NCI-H2227 (cell line): ENCODE results near the gene ESRP2.

Experiments used
- DNase-seq: peaks from one replicate; lab custom pipeline; 2025; ENCODE audit not compliant: unreplicated experiment; lab: John Stamatoyannopoulos, UW

ESRP2 gene

DNA sequence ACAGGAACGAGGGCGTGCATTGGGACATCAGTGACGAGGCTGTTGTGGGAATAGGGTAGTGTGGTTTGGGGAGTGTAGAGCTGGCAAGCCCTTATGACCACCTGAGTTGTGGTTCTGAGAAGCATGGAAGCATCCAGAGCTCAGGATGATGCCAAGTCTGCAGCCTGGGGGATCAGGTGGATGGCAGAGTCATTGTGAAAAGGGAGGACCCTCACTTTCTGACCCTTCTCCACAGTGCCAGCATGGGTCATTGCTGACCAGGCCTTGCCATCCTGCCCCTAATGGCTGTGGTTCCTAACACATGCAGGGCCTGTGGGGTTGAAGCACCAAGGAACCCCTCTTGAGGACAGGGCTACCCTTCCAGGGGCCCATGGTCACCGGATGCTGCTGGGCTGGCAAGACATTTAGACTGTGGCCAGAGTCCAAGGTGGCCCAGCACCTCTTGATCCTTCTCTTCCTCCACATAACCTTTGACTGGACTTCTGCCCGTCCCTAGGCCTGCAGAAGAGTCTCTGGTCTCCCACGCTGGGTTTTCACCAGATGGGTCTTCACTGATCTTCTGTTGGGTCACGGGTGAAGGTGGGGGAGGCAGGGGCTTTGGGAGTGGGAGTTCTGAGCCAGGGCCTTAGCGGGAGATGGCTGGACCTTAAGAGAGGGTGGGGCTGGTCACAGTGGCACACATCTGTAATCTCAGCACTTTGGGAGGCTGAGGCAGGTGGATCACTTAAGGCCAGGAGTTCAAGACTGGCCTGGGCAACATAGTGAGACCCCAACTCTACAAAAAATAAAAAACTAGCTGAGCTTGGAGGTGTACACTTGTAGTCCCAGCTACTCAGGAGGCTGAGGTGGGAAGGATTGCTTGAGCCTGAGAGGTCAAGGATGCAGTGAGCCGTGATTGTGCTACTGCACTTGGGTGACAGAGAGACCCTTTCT, 7.3 kb upstream of the ESRP2 start:
- DNase-seq = no peak

DNA sequence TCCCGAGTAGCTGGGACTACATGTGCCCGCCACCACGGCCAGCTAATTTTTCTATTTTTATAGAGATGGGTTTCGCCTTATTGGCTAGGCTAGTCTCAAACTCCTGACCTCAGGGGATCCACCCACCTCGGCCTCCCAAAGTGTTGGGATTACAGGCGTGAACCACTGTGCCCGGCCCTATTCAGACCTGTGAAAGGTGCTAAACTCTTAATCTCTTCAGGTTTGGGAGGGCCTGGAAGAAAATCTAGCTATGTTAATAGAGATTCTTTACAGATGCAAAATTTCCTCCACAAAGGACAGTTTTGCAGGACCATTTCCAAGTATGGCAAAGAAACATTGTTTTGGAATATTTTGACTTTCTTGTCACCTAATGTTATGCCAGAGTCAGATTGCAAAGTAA, 6.2 kb upstream of the ESRP2 start:
- no peak for DNase-seq

DNA sequence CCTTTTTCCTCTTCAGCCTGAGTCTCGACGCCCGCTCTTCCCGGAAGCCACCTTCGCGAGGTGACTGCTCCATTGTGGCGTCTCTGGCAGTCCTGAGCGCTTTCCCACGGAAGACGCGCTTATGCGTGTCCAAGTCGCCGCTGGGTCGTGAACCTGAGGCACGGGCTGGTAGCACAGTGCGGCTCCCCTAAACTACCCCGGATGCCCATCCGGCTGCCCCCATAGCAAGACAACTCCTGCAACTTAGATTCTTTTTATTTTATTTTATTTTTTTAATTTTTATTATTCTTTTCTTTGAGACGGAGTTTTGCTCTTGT, 2.1 kb upstream of the ESRP2 start:
- DNase-seq = no peak

DNA sequence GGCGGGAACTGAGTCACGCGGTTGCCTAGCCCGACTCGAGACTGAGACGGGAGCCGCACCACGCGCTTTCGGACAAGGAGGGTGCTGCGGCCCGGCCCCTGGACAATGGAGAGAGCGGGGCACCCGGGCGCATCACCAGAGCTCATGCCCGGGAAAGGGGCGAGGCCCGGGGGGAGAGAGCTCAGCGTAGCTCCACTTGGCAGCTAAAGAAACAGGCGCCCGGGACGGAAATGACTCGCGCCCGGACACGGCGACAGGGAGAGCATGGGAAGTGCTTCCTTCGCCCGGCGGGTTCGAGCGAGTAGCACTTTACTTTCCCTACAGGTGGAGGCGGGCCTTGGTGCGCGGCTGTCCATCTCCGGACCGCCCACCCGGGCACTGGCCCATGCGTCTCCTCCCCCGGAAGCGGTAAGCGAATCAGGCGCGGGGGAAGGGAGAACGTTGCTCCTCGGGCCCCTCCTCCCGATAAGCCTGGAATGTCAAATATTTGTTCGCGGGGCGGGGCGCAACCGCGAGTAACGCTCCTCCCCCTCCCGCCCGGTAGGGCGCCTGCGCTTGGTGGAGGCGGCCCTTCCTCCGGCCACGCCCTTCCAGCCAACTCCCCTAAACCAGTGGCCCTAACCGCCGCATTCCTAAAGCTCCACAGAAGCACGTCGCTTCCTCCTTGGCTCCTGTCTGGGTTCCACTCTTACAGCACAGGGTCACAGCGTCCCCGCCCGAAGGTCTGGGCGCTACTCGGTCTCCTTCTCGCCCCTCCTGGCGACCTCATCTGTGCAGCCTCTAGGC, 1.5 kb upstream of the ESRP2 start:
- peak; percentile 94 for DNase-seq

DNA sequence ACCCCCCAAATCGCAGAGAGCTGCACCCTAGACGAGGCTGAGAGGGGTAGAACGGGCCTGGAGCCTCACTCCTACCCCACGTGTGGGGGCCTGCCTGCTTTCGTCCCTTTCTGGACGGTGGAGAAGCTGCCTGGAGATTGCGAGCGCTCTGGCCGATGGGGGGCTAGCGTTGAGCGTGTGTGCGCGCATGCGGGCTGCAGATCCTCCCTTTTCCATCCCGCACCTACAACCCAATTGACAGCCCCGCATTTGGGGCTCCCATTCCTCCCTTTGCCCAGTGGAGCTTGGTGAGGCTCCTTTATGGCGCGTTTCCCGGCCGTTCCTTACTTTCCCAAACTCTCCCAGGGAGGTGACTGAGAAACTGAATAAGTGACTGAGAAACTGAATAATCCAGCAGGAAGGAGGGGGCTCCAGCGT, 907 bp upstream of the ESRP2 start:
- peak; percentile 44 for DNase-seq

DNA sequence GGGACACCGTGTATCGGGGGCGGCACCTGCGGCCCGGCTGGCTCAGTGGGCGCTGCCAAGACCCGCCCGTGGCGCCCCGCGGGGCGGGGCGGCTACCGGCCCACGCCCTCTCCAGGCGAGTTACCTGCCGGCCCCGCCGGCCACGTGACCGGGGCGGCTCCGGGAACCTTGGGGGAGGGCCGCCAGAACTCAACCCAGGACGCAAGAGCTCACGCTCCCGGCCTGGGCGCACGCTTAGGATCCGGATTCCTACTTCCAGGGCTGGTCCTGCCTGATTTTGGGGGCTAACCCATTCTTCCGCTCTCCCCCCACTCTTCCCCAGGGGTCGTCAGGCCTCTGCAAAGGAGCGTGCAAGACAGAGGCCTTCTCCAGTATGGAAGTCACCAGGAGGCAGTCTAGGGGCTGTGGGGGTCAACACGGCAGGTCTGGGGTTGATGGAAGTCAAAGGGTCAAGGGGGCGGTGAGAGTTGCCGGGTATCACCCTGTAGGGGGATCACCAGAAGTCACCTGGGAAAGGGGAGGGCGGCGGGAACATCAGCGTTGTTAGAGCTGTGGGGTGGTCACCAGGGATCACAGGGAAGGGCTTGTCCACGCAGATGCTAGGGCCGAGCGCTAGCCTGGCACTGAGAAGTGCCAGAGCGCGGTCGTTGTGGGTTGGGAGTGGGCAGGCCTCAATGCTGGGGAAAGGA, 354 bp upstream of the ESRP2 start:
- peak; percentile 18 for DNase-seq

DNA sequence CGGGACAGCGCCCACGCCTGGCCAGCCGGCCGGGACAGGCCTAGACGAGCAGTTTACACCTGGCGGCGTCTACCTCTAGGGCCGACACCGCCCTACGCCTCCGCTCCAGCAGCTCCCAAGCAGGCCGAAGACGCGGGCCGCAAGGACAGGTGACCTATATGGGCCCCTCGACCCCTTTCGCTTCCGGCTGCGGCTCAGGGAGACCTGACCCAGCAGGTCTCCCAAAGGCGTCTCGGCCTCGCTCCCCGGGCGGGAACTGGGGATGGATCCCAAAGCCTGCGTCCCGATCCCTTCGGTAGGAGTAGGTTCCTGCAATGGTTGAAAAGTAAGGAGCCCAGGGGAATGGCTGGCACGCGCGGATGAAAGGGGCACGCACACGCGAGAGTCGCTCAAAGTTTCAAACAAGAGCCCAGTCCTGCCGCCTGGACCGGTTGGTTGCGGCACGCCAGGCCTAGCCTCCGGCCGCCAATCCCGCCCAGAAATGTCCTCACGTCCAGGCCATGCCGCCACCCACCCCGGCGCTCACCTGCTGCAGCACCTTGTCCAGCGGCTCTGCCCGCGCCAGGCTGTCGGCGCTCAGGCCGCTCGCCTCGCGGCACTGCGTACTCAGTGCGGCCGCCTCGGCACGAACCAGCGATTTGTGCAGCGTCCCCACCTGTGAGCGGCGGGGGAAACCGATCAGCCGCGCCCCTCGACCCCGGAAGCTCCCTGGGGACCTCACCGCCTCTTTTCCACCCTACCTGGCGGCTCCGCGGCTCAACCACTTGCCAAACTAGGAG, 630 bp downstream of the ESRP2 start:
- DNase-seq = no peak

DNA sequence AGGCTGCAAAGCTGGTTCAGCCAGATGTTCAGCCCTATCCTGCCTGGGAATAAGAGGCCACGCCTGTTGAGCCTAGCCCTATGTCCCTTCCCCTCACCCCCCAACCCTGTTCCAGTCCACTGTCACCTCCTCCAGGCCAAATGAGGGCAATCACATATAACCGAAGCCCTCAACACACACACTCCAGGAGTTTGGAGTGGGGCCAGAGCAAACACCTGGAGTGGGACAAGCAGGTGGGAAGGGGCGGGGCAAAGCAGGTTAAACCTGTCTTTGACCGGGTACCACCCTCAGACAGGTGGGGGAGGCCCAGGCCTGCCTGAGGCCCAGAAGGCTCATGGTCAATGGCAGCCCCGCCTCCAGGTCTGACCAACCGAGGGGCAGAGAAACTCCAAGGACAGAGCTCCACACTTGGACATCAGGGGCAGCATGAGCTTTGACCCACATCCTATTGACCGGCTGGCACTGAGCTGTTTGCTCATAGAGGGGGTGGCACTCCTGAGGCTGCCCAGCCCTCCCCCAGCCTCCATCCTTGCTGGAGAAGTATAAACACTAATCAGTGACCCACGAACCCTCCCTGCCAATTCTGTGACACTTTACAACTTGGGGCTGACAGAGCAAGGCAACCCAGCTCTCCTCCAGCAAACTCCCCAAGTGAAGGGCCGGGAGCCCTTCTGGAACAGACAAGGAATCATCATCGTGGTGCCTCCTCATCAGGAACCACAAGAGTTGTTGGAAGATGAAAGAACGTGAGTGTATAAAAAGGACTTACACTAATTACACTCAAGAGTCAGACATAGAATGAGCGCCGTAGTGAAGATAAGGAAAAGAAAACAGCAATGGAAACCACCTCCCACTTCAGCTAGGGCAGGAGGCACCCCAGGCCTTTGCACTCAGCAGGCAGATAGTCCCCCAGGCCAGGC, 1.5 kb downstream of the ESRP2 start:
- DNase-seq = no peak

DNA sequence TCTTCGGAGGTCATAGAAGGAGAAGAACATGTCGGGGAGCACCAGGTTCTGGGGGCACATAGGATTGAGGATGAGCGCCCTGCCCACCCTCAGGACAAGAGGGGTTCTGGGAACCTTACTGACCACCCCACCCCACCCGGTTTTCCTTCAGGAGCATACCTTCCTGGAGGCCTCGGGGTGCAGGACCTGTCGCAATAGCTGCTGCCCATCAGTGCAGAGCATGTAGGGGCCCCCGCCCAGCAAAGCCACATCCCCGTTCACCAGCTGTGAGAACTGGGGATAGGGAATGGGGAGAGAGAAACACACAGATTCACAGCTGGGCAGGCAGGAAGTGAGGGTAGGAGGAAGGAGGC, 2.1 kb downstream of the ESRP2 start:
- no peak for DNase-seq

DNA sequence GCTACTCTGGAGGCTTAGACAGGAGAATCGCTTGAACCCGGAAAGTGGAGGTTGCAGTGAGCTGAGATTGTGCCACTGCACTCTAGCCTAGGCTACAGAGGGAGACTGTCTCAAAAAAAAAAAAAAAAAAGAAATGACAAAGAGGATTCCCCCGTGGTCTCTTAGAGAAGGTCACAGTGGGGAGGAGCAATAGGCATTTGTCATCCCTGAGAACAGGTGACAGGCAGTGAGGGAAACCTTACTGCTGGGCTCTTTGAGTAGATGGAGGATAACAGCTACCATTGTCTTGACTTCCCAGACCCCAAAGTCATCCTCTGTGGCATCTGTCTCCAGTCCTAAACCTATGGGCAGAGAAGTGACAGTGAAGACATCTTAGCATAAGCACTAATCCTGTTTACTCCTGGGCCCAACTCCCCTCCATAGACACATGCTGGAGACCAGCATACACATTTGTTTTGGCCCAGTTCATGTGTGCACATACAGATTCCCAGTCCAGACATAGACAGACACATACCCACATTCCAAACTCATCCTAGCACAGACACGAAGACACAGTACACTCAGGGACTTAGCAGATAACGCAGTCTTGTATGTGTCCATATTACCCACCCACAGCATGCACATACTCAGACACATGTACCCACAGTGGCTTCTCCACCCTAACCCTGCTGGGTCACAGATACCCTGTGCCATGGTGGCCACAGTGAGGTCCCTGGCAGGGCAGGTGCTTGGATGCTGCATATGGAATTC, 2.7 kb downstream of the ESRP2 start:
- DNase-seq = no peak

DNA sequence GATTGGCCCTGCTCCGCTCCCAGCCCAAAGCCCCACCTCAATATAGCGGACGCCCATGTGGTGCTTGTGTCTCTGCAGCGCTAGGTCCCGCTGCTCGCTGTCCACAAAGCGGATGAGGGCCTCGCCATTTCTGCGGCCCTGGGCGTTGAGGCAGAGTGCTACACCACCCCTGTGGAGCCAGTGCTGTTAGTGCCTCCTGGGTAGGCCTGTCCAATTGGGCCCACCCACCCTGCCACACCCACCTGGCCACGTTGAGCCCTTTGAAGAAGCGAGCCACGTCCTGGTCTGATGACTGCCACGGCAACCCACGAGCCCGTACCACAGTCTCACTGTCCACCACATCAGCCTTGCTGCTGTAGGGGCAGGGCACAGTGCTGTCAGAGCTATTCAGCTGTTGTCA, 3.6 kb downstream of the ESRP2 start:
- DNase-seq = no peak

DNA sequence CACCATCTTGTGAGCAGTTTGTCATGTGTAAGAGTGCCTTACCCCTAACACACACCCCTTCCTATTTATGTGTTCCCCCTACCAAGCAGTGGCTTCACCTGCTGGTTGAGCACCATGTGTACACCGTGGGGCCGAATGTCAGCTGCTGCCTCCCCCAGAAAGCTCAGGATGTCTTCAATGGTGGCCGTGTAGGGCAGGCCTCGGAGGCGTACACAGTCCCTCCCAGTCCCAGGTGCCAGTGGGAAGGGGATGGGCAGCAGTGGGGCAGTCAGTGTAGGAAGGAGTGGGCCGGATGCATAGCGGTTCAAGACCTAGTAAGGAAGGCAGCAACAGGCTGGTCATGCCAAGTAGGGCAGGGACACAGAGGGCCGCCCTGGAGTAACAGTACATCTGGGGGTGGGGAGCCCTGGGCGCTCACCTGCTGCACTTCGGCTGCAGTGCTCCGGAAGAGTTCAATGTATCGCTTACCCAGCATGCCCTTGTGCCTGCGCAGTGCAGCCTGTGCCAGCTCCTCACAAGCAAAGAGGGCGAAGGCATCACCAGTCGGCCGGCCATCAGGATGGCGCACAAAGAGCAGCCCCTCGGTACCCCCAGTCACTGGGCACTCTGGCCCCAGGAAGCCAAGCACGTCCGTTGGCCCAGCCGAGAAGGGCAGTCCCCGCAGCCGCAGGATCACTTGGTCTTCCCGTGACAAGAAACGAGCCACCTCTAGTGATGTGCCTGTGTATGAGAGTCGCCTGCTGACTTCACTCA, 4.4 kb downstream of the ESRP2 start:
- DNase-seq = no peak

DNA sequence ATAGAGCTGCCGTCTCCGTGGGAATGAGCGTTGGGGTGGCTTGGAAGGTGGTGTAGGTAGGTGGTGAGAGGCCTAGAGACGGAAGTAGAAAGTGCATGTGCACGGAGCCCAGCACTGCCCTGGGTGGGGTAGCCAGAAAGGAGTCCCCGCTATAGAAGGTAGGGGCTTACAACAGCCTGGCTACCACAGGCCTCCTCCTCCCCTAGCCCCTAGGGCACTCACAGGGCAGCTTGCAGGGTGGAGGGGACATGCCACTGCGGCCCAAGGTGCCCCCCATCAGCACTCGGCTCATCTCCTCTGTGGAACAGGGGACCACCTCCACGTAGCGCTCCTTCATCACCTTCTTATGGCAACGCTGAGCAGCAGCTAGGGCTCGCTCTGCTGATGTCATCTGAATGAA, 5.0 kb downstream of the ESRP2 start:
- DNase-seq = no peak

DNA sequence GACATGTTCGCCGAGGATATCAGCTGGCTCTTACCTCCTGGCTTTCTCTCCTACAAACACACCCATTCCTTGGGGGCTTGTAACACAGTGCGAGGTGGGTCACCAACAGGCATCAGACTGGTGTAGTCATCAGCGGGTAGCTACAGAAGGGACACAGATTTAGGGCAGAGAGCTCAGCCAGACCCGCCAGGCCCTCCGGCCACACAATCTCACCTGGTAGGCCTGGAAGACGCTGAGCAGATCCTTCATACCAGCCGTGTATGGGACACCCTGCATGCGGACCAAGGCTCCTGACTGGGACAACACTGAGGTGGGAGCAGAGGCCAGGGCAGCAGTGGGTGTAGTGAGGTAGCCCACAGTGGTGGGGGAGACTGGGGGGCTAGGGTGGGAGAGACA, 5.8 kb downstream of the ESRP2 start:
- DNase-seq = no peak

DNA sequence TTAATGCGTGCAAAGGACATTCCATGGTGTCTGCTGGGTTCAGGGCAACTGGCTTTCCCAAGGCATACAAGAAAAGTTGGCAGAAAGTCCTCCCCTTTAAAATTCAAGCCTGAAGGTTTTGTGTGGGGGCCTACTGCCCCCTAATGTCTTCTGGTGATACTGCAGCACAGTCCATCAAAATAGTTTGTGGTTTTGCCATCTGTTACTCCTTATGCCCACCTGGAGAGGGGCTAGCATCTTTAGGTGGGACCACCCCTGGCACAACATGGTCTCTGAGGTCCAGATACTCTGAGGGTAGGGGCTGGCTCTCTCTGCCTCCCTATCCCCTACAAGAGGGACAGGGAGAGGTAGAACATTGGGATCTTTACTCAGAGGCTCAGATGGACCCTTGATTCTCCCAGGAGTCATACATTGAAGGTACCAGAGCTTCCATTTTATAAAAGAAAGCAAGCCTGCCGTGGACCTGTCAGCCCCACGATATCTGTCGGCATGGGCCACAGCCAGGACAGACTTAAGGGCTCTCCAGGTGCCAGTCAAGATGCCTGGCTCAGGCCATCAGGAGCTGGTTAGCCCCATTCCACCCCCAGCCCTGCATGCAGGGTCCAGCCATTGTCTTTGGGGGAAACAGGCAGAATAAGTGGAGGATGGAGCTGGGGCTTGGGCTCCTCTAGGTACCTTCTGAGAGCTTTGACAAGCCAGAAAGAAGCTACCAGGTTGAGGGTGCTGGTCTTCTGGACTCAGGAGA, 6.3 kb downstream of the ESRP2 start:
- DNase-seq = peak; percentile 21

DNA sequence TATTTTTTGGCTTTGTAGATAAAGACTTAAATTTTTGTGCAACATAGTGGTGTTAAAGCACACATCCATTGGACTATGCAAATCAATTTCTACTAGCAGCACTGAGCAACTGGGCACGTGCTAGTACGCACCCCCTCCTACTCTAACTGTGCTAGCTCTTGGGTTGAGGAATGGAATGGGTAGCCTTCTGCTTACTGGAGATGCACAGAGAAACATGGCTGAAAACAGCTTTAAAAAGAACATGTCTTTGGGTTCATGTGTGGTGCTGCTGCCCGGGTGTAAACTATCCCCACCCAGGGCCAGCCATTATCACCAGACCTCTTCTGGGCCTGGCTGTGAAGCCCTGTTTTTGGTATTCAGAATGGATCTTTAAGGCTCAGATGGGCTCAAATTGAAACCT, 7.3 kb downstream of the ESRP2 start:
- DNase-seq = no peak

DNA sequence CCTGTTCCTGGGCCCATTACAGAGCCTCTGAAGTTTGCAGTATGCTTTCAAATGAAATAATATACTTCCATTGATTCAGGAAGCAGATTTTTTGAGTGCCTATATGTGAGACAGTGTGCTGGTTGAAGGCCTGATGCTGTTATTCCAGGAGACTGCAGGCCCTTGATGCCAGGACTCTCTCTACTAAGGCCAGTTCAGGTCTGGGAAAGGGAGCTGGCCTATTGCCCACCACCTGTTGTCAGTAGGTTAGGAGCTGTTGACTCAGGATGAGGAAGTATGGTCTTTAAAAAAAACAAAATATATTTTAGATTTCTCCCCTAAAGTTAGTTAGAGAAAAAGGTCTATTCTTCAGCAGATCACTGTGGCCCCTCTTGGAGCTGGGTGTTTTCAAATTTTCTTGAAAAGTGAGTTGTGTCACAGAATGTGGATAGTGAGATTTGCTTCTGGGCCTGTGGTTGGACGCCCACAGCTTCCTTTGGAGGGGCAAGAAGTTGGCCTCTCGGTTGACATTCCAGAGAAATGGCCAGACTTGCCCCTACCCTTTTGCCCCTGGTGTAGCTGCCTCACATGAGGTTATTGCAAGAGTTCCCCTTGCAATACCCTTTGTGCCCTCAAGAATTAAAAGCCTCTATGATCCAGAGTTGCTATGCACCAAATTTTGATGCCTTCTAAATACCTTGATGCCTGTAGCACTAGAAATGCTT, 7.9 kb downstream of the ESRP2 start:
- DNase-seq = no peak
